Spleen (tissue), 11 donors: Measurements from ENCODE around the gene PGLYRP1. TPM values are rescaled to one million over a fixed set of nuclear protein-coding genes. Genes with fewer than 3 reads are reported as not detected.
A peak's percentile ranks its signal among the peaks of the same experiment; 100 is the strongest.

Source experiments
- DNase-seq: peaks from one replicate; pipeline ENCODE4 v3.0.0-alpha.2; 2020
- H3K27ac ChIP-seq, 8 donors: fragments of 200-600 bp; sonication (generic) in 7 of 8; 1 replicate in 4 of 8; 2 replicates in 4 of 8; pipeline versions ENCODE4 v1.5.0 to v1.8.0; 2016 to 2021; ENCODE audit warnings: inconsistent platforms in 4 of 8, mild to moderate bottlenecking in 4 of 8, moderate library complexity in 1 of 8
- H3K27me3 ChIP-seq, 7 donors: fragments of 200-600 bp; sonication (generic) in 6 of 7; replicated peaks in 1 of 7; 1 replicate in 4 of 7; 2 replicates in 3 of 7; pipeline versions ENCODE4 v1.5.0 to v1.8.0; 2016 to 2021; ENCODE audit warnings: inconsistent platforms in 3 of 7, mild to moderate bottlenecking in 1 of 7
- H3K36me3 ChIP-seq, 6 donors: fragments of 200-600 bp; sonication (generic) in 5 of 6; 1 replicate in 4 of 6; 2 replicates in 2 of 6; pipeline versions ENCODE4 v1.5.0 to v1.8.0; 2016 to 2021; ENCODE audit warnings: inconsistent platforms in 2 of 6
- H3K4me1 ChIP-seq, 6 donors: fragments of 200-600 bp; sonication (generic) in 5 of 6; 1 replicate in 3 of 6; 2 replicates in 3 of 6; pipeline versions ENCODE4 v1.5.0 to v1.8.0; 2016 to 2021; ENCODE audit warnings: inconsistent platforms in 3 of 6
- H3K4me3 ChIP-seq, 8 donors: fragments of 200-600 bp; sonication (generic) in 7 of 8; 1 replicate in 4 of 8; 2 replicates in 4 of 8; pipeline versions ENCODE4 v1.5.0 to v1.8.0; 2016 to 2021; ENCODE audit warnings: inconsistent platforms in 4 of 8, mild to moderate bottlenecking in 4 of 8, moderate library complexity in 2 of 8
- H3K9me3 ChIP-seq, 8 donors: fragments of 200-600 bp; sonication (generic) in 7 of 8; 1 replicate in 4 of 8; 2 replicates in 4 of 8; pipeline versions ENCODE4 v1.5.0 to v1.8.0; 2016 to 2021; ENCODE audit warnings: inconsistent platforms in 4 of 8
- POLR2A ChIP-seq, 3 donors: fragments of 450-650 bp; IDR thresholded peaks; one replicate each; pipeline ENCODE4 v1.5.1; 2017; ENCODE audit warnings: antibody characterized with exemption in 3 of 3, mild to moderate bottlenecking in 1 of 3
- POLR2AphosphoS5 ChIP-seq, 3 donors: sonication (generic); formaldehyde crosslinking; IDR thresholded peaks; one replicate each; pipeline ENCODE4 v1.5.1; 2017; ENCODE audit warnings: antibody characterized with exemption in 3 of 3
- WGBS, 5 donors: extraction: QIAGEN DNeasy Blood & Tissue Kit in 3 of 5; methylation state at CpG; one replicate each; pipeline versions ENCODE4 v1.1.5 to v1.1.7; 2013 to 2018; 5-methylcytosine and 5-hydroxymethylcytosine counted together
- intact Hi-C: fragments of 100-400 bp; cut with DNase I; formaldehyde crosslinking; loops from one replicate; pipeline ENCODE4 v1.15.0; 2023; ENCODE audit warnings: low total_unique reads
- polyA plus RNA-seq, 3 donors: library from polyadenylated mRNA; stranded (reverse); fragments of 200-250 nt; gene quantifications; one replicate each; pipeline ENCODE4 v1.2.1, GENCODE V29; 2013
- total RNA-seq, 7 donors: library from RNA; depleted of rRNA in 3 of 7; stranded (reverse); fragments of >200 nt in 3 of 7; fragmentation: NEBNext Ultra II Directional in 4 of 7; extraction: Animal tissue kit (Norgen Biotek cat#: 25700) in 4 of 7; gene quantifications; one replicate each; pipeline versions ENCODE4 v1.1.0 to v1.2.1, GENCODE V29; 2016 to 2021
- TF ChIP-seq, protein P1 (sequence below), 11 experiments: fragments of 200-600 bp in 7 of 11; fragments of 450-650 bp in 4 of 11; sonication (generic) in 4 of 11; IDR thresholded peaks in 8 of 11; conservative IDR thresholded peaks in 3 of 11; 1 replicate in 7 of 11; 2 replicates in 4 of 11; pipeline versions ENCODE4 v1.4.0 to v1.8.0; 2016 to 2021; ENCODE audit warnings: antibody characterized with exemption in 11 of 11, inconsistent platforms in 4 of 11, mild to moderate bottlenecking in 1 of 11
- donor health status: healthy with polysubstance abuse.
- donor health status: DM: no; HTN: no; CAD: no; lungs with moderate emphysema.
- donor health status: DM: no; HTN: no; CAD: no.
- donor health status: Bipolar disorder and iron deficiency.
- donor health status: healthy.
- donor health status: DM: no; HTN: no; CAD: no.
- donor health status: DM: yes; HTN: yes; CAD: no.

PGLYRP1 gene
- total and polyA plus RNA-seq, 10 donors = 2.5 to 97.9 (median 13.6) TPM

DNA sequence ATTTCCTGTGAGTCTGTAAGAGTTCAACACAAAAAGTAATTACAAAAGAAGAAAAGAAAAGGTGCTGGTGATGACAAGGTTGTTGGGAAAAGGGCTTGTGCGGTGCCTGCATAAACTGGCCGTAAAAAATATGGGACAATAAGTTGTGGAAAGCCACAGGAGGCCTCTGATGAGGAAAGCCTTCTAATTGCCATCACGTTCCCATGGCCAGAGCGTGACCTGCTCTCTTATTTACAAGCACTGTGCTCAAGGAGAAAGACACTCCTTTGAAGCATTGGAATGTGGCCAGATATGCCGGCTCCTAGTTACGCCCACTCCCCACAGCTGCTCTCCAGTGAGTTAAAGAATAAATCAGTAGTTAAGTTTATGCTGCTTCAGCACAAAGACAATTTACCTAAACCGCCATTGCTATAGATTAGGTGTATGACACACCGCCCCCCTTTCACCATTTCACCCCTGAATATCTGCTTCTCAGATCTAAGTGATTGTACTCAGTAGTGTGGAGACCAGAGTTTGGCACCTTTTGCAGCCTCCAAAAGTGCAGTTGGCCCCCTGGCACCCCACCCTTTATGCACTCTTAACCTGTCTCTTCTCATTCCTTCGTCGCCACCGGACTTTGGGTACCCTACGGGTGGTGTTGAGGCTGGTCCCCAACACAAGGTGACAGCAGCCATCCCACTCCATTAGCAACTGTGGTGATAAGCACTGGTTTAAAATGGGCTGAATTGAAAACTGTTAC is 8.1 kb upstream of the PGLYRP1 start:
- DNase-seq = no peak
- intact Hi-C loops = loop anchor here (2.0 to 10.0 kb wide), 2 partner anchors 154 to 234 kb away; no protein-coding TSS in a partner anchor
- peaks cover 0 to 30% (median 6%) of the 10 kb centered on the region in 6 donors for H3K4me1 ChIP-seq
- TF ChIP-seq POLR2AphosphoS5 (IDR thresholded peaks at IDR 0.05) (no peak), POLR2A (IDR thresholded peaks at IDR 0.05) (no peak)
- TF ChIP-seq, protein P1, sequence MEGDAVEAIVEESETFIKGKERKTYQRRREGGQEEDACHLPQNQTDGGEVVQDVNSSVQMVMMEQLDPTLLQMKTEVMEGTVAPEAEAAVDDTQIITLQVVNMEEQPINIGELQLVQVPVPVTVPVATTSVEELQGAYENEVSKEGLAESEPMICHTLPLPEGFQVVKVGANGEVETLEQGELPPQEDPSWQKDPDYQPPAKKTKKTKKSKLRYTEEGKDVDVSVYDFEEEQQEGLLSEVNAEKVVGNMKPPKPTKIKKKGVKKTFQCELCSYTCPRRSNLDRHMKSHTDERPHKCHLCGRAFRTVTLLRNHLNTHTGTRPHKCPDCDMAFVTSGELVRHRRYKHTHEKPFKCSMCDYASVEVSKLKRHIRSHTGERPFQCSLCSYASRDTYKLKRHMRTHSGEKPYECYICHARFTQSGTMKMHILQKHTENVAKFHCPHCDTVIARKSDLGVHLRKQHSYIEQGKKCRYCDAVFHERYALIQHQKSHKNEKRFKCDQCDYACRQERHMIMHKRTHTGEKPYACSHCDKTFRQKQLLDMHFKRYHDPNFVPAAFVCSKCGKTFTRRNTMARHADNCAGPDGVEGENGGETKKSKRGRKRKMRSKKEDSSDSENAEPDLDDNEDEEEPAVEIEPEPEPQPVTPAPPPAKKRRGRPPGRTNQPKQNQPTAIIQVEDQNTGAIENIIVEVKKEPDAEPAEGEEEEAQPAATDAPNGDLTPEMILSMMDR (IDR thresholded peaks at IDR 0.05 in 8 of 11, conservative IDR thresholded peaks at IDR 0.05 in 3 of 11) = no peak
- no peak overlapping the region for H3K27ac ChIP-seq
- no peaks in the 10 kb centered on the region for H3K36me3 ChIP-seq
- peaks cover 0 to 71% (median 0%) of the 10 kb centered on the region in 7 donors for H3K27me3 ChIP-seq
- WGBS, 5 donors = 67 to 73% (median 69%) methylated on average over 12 of the region's 12 CpGs
- H3K9me3 ChIP-seq = peaks cover 0 to 6% (median 0%) of the 10 kb centered on the region in 8 donors
- H3K4me3 ChIP-seq = no peak overlapping the region

DNA sequence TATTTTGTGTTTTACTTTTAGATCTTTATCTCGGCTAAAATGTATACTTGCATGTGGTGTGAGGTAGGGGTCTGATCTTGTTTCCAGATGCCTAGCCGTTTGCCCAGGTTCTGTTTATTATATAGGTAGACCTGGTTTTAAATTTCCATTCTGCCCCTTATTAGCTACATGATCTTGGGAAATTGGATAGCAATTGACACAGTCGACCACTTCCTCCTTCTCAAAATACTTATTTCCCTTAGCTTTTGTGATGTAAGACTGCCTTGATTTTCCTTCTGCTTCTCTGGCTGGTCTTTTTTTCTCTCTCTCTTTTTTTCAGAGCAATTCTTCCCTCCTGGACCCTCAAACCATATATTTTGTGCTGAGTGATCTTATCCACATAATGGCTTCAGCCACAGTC is 3.0 kb upstream of the PGLYRP1 start:
- WGBS, 5 donors = 32 to 59% (median 49%) methylated on average over 3 of the region's 3 CpGs
- TF ChIP-seq POLR2A (IDR thresholded peaks at IDR 0.05) = no peak
- Histone ChIP-seq H3K4me3 (no peak overlapping the region), H3K9me3 (no peaks in the 10 kb centered on the region), H3K27ac (peak overlapping the region in 5 of 8 donors; percentile 49 to 73 (median 58)), H3K4me1 (peaks cover 0 to 47% (median 10%) of the 10 kb centered on the region in 6 donors), H3K36me3 (no peaks in the 10 kb centered on the region), H3K27me3 (peaks cover 2 to 86% (median 21%) of the 10 kb centered on the region in 7 donors)
- no peak for DNase-seq
- intact Hi-C loops = no loop called here

DNA sequence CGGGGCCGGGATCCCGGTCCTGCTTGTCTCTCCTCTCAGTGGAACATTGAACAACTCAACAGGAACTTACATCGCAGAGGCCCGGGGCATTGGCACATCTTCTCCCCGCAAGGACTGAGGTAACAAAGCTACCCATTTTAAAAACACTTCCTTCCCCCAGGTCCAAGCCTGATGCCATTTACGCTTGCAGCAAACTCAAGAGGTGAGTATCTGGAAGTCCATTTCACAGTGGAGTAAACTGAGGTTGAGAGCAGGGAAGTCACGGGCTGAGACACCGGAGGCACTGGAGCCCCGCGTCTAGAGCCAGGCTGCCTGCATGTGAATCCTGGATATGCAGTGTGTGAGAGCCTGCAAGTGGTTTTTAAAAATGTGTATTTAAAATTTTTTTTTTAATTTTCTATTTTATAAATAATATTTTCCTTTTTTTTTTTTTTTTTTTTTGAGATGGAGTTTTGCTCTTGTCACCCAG is 492 bp upstream of the PGLYRP1 start:
- intact Hi-C loops = no loop called here
- Histone ChIP-seq H3K27ac (peak overlapping the region in 7 of 8 donors; percentile 61 to 93 (median 86)), H3K4me3 (peak overlapping the region in 5 of 8 donors; percentile 21 to 52 (median 32)), H3K9me3 (no peaks in the 10 kb centered on the region), H3K4me1 (peaks cover 0 to 40% (median 4%) of the 10 kb centered on the region in 6 donors), H3K36me3 (peaks cover 0 to 14% (median under 1%) of the 10 kb centered on the region in 6 donors), H3K27me3 (peaks cover 2 to 68% (median 21%) of the 10 kb centered on the region in 7 donors)
- WGBS, 5 donors = 36 to 62% (median 47%) methylated on average over 9 to 11 of the region's 11 CpGs
- TF ChIP-seq, protein P1 (IDR thresholded peaks at IDR 0.05 in 8 of 11, conservative IDR thresholded peaks at IDR 0.05 in 3 of 11) = no peak
- TF ChIP-seq POLR2A (IDR thresholded peaks at IDR 0.05) = no peak
- no peak for TF ChIP-seq POLR2AphosphoS5 (IDR thresholded peaks at IDR 0.05)
- DNase-seq = no peak

DNA sequence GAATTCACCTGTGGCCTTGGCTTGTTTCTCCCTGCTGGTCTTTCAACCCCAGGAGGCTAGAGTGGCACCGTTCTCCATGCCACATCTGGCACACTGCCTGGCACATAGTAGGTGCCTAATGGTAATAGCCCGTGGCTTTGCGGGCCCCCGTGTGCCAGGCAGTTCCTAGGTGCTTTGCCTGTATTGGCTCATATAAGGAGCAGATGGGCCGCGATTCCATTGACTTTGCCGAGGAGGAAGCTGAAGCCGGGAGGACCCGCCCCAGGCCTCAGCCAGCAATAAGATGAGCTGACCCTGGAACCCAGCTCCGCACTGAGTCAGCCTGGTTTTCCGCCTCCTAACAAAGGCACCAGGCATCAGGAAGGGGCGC is 807 bp downstream of the PGLYRP1 start:
- 42 to 67% (median 57%) methylated on average over 10 to 12 of the region's 12 CpGs for WGBS, 5 donors
- DNase-seq = no peak
- Histone ChIP-seq H3K27me3 (peaks cover 2 to 55% (median 21%) of the 10 kb centered on the region in 7 donors), H3K4me3 (peak overlapping the region in 5 of 8 donors; percentile 21 to 52 (median 32)), H3K27ac (peak overlapping the region in 6 of 8 donors; percentile 61 to 93 (median 86)), H3K36me3 (peaks cover 0 to 20% (median 2%) of the 10 kb centered on the region in 6 donors), H3K4me1 (peaks cover 0 to 39% (median 7%) of the 10 kb centered on the region in 6 donors), H3K9me3 (no peaks in the 10 kb centered on the region)
- intact Hi-C loops = no loop called here
- TF ChIP-seq, protein P1 (IDR thresholded peaks at IDR 0.05 in 8 of 11, conservative IDR thresholded peaks at IDR 0.05 in 3 of 11) = no peak
